Right lobe of liver (tissue), 6 donors: ENCODE measurements around the gene GIGYF2. TPM values are rescaled to one million over a fixed set of nuclear protein-coding genes. Genes with fewer than 3 reads are reported as not detected.

Experiments
- ATAC-seq, 4 donors: fragments of 200-7000 bp; cut with Tn5 transposase; one replicate each; pipeline ENCODE4 v1.9.1; 2020; ENCODE audit warnings: mild to moderate bottlenecking in 4 of 4, moderate library complexity in 4 of 4
- DNase-seq, 3 donors: peaks; one replicate each; pipeline ENCODE4 v3.0.0-alpha.2; 2020
- H3K27ac ChIP-seq, 3 donors: fragments of 200-600 bp; one replicate each; pipeline ENCODE4 v1.8.0; 2022
- H3K27me3 ChIP-seq, 2 donors: fragments of 200-600 bp; one replicate each; pipeline ENCODE4 v1.8.0; 2022
- H3K36me3 ChIP-seq, 4 donors: fragments of 200-600 bp; sonication (generic) in 1 of 4; one replicate each; pipeline versions ENCODE4 v1.5.1 to v1.8.0; 2017 to 2022; ENCODE audit warnings: control low read depth in 1 of 4
- H3K4me1 ChIP-seq, 4 donors: fragments of 200-600 bp; sonication (generic) in 1 of 4; one replicate each; pipeline versions ENCODE4 v1.5.1 to v1.8.0; 2017 to 2022; ENCODE audit warnings: control low read depth in 1 of 4
- H3K4me3 ChIP-seq, 3 donors: fragments of 200-600 bp; one replicate each; pipeline ENCODE4 v1.8.0; 2022
- H3K9me3 ChIP-seq, 4 donors: fragments of 200-600 bp; sonication (generic) in 1 of 4; one replicate each; pipeline versions ENCODE4 v1.5.1 to v1.8.0; 2017 to 2022; ENCODE audit warnings: control low read depth in 1 of 4
- POLR2A ChIP-seq: fragments of 450-650 bp; IDR thresholded peaks from one replicate; pipeline ENCODE4 v1.6.1; 2017; ENCODE audit warnings: antibody characterized with exemption, mild to moderate bottlenecking
- WGBS: methylation state at CpG from one replicate; pipeline ENCODE4 v1.1.6; 2018; ENCODE audit warnings: low coverage, low lambda C conversion rate; ENCODE audit not compliant: insufficient coverage; ENCODE audit errors: missing lambda C conversion rate; 5-methylcytosine and 5-hydroxymethylcytosine counted together
- intact Hi-C, 2 donors: fragments of 100-400 bp; cut with DNase I; formaldehyde crosslinking; loops; one replicate each; pipeline versions ENCODE4 v1.11.2 to v1.14.1; 2022
- long read RNA-seq: library from polyadenylated mRNA; unstranded; transcript quantifications from one replicate; pipeline ENCODE4 v2.0.0, GENCODE V29; 2019
- total RNA-seq, 6 experiments: library from RNA; depleted of rRNA in 2 of 6; stranded (reverse); fragments of >200 nt in 2 of 6; fragmentation: NEBNext Ultra II Directional in 3 of 6; extraction: Animal tissue kit (Norgen Biotek cat#: 25700) in 3 of 6; gene quantifications; one replicate each; pipeline versions ENCODE4 v1.1.0 to v1.2.4, GENCODE V29; 2016 to 2023
- TF ChIP-seq, protein P1 (sequence below), 4 donors: fragments of 200-600 bp in 3 of 4; fragments of 450-650 bp in 1 of 4; IDR thresholded peaks; one replicate each; pipeline versions ENCODE4 v1.5.1 to v1.8.0; 2016 to 2022; ENCODE audit warnings: antibody characterized with exemption in 4 of 4, mild to moderate bottlenecking in 2 of 4
- donor health status: DM: no; HTN: yes; CAD: no.
- donor health status: DM: no; HTN: no; CAD: no.
- donor health status: DM: no; HTN: no; CAD: no.
- donor health status: DM: no; HTN: yes; CAD: no.
- donor health status: DM: no; HTN: yes; CAD: no.

GIGYF2 gene, protein sequence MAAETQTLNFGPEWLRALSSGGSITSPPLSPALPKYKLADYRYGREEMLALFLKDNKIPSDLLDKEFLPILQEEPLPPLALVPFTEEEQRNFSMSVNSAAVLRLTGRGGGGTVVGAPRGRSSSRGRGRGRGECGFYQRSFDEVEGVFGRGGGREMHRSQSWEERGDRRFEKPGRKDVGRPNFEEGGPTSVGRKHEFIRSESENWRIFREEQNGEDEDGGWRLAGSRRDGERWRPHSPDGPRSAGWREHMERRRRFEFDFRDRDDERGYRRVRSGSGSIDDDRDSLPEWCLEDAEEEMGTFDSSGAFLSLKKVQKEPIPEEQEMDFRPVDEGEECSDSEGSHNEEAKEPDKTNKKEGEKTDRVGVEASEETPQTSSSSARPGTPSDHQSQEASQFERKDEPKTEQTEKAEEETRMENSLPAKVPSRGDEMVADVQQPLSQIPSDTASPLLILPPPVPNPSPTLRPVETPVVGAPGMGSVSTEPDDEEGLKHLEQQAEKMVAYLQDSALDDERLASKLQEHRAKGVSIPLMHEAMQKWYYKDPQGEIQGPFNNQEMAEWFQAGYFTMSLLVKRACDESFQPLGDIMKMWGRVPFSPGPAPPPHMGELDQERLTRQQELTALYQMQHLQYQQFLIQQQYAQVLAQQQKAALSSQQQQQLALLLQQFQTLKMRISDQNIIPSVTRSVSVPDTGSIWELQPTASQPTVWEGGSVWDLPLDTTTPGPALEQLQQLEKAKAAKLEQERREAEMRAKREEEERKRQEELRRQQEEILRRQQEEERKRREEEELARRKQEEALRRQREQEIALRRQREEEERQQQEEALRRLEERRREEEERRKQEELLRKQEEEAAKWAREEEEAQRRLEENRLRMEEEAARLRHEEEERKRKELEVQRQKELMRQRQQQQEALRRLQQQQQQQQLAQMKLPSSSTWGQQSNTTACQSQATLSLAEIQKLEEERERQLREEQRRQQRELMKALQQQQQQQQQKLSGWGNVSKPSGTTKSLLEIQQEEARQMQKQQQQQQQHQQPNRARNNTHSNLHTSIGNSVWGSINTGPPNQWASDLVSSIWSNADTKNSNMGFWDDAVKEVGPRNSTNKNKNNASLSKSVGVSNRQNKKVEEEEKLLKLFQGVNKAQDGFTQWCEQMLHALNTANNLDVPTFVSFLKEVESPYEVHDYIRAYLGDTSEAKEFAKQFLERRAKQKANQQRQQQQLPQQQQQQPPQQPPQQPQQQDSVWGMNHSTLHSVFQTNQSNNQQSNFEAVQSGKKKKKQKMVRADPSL (N-terminal part only)
- total RNA-seq, result 10 to 100 TPM; 25.7 to 35.0 (median 32.6) TPM
- long read RNA-seq, partial matches to known transcripts, result 2 of 7 reads
- long read RNA-seq, other reads (novel, unspliced or antisense), result 4 of 7 reads

DNA sequence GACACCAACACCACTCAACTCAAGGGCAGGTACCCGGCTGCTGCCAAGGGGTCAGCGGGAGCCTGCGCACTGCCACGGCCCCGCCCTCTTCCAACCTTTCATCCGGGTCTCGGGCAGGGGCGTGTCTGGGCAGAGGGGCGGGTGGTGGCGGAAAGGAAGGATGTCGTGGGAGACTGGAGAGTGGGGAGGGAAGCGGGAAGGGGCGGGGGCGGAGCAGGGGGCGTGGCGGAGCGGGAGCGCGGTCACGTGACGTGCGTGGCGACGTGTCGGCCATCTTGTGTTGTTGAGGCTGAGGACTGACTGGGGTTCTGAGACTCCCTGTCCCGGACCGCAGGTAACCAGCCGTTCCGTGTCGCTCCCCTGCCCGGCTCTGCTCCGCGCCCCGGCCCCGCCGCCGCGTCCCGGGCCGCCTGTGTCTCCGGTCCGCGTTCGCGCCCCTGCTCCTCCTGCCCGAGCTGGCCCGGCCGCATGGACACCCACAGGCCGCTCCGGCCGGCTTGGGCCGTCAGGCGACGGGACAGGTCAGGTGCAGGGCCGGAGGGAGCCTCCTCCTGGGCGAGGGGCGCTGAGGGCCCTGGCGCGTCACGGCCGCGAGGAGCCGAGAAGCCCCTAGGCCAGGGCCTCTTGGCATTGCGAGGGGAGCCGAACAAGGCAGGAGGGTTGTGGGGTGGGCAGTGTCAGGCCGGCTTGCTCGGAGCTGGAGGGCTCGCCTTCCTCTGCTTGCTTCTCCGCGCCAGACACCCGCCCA is at the start of gene GIGYF2:
Gene GIGYF2, plus strand, starts transcription at position 273 of the 748 bp plus-strand sequence. CDS start 37,867 bp downstream, outside the sequence.
- Histone ChIP-seq H3K27ac (peak within 1 kb of the TSS; percentile 93 to 99 (median 94)), H3K9me3 (no peaks in the 10 kb centered on the region), H3K36me3 (no peaks in the 10 kb centered on the region), H3K4me3 (peak within 1 kb of the TSS; percentile 91 to 94 (median 94)), H3K4me1 (peaks cover 0 to 46% (median 11%) of the 10 kb centered on the region in 4 donors), H3K27me3 (no peaks in the 10 kb centered on the region)
- peak; percentile 95 to 98 (median 96) for ATAC-seq
- intact Hi-C loops, result no loop called here
- 0% methylated on average over 2 of the region's 71 CpGs for WGBS
- peak; percentile 97 to 98 (median 98) for DNase-seq
- TF ChIP-seq POLR2A, result peak; percentile 53
- TF ChIP-seq, protein P1, sequence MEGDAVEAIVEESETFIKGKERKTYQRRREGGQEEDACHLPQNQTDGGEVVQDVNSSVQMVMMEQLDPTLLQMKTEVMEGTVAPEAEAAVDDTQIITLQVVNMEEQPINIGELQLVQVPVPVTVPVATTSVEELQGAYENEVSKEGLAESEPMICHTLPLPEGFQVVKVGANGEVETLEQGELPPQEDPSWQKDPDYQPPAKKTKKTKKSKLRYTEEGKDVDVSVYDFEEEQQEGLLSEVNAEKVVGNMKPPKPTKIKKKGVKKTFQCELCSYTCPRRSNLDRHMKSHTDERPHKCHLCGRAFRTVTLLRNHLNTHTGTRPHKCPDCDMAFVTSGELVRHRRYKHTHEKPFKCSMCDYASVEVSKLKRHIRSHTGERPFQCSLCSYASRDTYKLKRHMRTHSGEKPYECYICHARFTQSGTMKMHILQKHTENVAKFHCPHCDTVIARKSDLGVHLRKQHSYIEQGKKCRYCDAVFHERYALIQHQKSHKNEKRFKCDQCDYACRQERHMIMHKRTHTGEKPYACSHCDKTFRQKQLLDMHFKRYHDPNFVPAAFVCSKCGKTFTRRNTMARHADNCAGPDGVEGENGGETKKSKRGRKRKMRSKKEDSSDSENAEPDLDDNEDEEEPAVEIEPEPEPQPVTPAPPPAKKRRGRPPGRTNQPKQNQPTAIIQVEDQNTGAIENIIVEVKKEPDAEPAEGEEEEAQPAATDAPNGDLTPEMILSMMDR (IDR thresholded peaks at IDR 0.05), result no peak

DNA sequence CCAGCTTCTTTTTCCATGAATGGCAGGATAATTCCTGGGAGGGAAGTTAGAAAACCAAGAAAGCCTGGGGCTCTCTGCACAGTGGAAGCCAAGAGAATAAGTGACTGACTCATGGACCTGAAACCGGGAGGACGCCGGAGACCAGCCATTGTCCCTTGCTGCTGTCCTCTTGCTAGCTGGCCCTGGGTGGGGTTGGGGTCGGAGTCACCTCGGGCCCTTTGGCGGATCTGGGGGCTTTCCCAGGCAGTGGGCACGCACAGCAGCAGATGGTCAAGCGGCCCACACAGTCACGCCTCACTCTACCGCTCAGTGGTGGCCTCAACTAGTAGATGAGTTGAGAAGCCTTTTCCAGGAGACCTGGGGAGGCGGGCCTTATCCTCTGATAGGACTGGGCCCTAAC is 48.1 kb upstream of the GIGYF2 start:
- intact Hi-C loops, result no loop called here
- H3K27ac ChIP-seq, result no peak overlapping the region

DNA sequence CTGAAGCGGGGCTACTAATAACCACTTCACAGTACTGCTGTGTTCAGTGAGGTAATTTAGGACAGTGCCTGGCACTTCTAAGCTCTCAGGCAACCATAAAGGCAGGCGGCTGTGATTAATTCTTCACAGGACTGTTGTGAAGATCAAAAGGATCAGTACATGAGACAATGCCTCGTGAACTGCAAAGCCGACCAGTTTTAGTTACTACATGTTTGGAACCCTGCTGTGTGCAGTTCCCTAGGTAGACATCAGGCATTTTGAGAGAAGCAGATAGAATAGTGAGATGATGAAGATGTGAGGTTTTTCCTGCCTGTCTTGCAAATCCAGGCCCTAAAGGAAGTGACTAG is 44.7 kb upstream of the GIGYF2 start:
- H3K36me3 ChIP-seq, result no peaks in the 10 kb centered on the region
- 54% methylated on average over 3 of the region's 4 CpGs for WGBS
- ATAC-seq (peak in 2 of 4 donors; percentile 5 to 9), DNase-seq (no peak)
- H3K27ac ChIP-seq, result peak overlapping the region in 2 of 3 donors; percentile 53 to 68
- H3K9me3 ChIP-seq, result no peaks in the 10 kb centered on the region
- TF ChIP-seq, protein P1 (IDR thresholded peaks at IDR 0.05), result no peak
- TF ChIP-seq POLR2A, result no peak
- no peaks in the 10 kb centered on the region for H3K27me3 ChIP-seq
- no peak overlapping the region for H3K4me3 ChIP-seq
- H3K4me1 ChIP-seq, result peaks cover 0 to 20% (median 0%) of the 10 kb centered on the region in 4 donors
- intact Hi-C loops, result no loop called here

More for the DNA sequence above, 48.1 kb upstream of the GIGYF2 start:
- no peak for TF ChIP-seq POLR2A
- TF ChIP-seq, protein P1 (IDR thresholded peaks at IDR 0.05), result no peak
- Histone ChIP-seq H3K4me1 (peaks cover 0 to 23% (median 0%) of the 10 kb centered on the region in 4 donors), H3K27me3 (no peaks in the 10 kb centered on the region), H3K4me3 (no peak overlapping the region), H3K9me3 (no peaks in the 10 kb centered on the region), H3K36me3 (no peaks in the 10 kb centered on the region)
- no peak for DNase-seq
- WGBS, result no CpG with 5 or more reads among the region's 11 CpGs
- ATAC-seq, result no peak
